T follicular helper cell (primary cell): ENCODE measurements around the gene FAM120A.
"Not testable (repeated sequence)": the region's sequence is repeated elsewhere in the genome, so short reads cannot be mapped to it uniquely, and the experiment has no call there.

Experiments used
- DNase-seq: peaks from one replicate; pipeline ENCODE4 v3.0.0-alpha.2; 2020; ENCODE audit warnings: low read depth
- total RNA-seq, 2 experiments: gene quantifications; one replicate each; lab custom pipeline; 2026; lab: John Stamatoyannopoulos, UW

Gene FAM120A, protein sequence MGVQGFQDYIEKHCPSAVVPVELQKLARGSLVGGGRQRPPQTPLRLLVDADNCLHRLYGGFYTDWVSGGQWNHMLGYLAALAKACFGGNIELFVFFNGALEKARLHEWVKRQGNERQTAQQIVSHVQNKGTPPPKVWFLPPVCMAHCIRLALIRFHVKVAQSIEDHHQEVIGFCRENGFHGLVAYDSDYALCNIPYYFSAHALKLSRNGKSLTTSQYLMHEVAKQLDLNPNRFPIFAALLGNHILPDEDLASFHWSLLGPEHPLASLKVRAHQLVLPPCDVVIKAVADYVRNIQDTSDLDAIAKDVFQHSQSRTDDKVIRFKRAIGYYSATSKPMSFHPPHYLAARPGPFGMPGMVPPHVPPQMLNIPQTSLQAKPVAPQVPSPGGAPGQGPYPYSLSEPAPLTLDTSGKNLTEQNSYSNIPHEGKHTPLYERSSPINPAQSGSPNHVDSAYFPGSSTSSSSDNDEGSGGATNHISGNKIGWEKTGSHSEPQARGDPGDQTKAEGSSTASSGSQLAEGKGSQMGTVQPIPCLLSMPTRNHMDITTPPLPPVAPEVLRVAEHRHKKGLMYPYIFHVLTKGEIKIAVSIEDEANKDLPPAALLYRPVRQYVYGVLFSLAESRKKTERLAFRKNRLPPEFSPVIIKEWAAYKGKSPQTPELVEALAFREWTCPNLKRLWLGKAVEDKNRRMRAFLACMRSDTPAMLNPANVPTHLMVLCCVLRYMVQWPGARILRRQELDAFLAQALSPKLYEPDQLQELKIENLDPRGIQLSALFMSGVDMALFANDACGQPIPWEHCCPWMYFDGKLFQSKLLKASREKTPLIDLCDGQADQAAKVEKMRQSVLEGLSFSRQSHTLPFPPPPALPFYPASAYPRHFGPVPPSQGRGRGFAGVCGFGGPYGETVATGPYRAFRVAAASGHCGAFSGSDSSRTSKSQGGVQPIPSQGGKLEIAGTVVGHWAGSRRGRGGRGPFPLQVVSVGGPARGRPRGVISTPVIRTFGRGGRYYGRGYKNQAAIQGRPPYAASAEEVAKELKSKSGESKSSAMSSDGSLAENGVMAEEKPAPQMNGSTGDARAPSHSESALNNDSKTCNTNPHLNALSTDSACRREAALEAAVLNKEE
- total RNA-seq, result 222 to 224 reads per million in 2 experiments

DNA sequence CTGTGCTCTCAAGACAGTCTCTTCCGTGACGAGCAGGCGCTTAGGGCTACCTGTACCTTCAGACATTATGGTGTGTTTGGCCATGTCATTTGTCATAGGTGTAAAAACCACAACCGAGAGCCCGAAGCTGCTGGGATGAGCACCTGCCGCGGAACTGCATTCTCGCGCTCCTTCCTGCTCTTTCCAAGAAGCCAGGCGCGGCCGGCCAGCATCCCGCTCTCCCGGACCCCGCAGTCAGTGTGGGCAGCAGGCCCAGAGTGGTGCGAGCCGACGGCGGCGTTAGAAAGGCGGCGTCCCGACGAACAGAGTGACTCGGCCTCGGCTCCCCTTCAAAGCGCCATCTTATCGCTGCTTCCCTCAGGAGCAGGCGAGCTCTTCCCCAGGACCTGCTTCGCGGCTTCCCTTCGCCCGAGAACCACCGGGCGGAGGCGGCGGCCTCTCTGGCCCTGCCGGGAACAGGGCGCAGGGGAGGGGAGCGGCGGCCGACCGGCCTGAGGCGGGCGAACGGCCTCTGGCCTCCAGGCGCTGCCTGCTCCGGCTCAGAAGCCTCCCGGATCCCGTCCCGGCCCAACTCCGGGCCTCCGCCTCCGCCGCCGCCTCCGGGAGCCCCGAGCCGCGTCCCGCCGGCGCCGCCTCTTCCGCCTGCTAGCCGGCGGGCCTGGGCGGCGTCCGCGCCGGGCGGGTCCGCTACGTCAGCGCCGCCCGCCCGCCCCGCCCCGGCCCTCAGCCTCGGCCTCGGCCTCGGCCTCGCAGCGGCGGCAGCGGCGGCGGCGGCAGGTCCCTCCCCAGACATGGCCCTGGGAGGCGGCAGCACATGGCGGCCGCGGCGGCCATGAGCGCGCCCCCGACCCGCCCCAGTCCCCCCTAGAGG, at the start of gene FAM120A:
FAM120A (plus strand) TSS at position 741 of the 871 bp plus-strand sequence. CDS start 231 bp downstream, outside the sequence.
- DNase-seq, result peak; percentile 65

- DNase-seq, result no peak
These were observed 45.1 kb upstream of the FAM120A start for GRCh38 chr9:93406371-93406770.

DNA sequence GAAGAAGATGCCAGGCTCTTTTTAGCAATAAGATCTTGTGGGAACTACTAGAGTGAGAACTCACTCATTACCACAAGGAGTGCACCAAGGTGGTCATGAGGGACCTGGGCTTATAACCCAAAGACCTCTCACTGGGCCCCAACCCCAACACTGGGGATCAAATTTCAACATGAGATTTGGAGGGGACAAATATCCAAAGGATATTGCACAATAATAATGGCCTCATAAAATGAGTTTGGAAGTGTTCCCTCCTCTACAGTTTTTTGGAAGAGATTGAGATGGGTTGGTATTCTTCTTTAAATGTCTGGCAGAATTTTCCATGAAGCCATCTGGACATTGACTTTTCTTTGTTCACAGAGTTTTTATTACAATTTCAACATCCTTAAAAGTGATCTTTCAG, 38.0 kb upstream of the FAM120A start:
- no peak for DNase-seq

DNA sequence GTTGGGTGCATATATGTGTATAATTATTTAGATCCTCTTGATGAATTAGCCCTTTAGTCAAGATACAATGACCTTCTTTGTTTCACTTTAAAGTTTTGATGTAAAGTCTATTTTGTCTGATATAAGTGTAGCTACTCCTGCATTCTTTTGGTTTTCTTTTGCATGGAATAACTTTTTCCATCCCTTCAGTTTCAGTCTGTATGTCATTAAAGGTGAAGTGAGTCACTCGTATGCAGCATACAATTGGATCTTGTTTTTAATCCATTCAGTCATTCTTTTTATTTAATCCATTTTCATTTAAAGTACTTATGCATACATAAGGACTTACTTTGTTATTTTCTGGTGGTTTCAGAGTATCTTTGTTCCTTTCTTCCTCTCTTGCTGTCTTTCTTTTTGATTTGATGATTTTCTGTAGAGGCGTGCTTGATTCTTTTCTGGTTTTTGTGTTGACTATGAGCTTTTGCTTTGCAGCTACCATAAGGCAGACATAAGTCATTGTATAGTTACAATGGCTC, 36.3 kb upstream of the FAM120A start:
- no peak for DNase-seq

- no peak for DNase-seq
These were observed 34.8 kb upstream of the FAM120A start for GRCh38 chr9:93416530-93417235.

- DNase-seq, result no peak
These were observed 33.9 kb upstream of the FAM120A start for GRCh38 chr9:93417538-93417937.

GRCh38 chr9:93419023-93419422, 32.5 kb upstream of the FAM120A start:
- DNase-seq, result no peak

GRCh38 chr9:93422977-93423616, 28.4 kb upstream of the FAM120A start:
- DNase-seq, result no peak

- DNase-seq, result no peak
These were observed 23.7 kb upstream of the FAM120A start for GRCh38 chr9:93427655-93428379.

DNA sequence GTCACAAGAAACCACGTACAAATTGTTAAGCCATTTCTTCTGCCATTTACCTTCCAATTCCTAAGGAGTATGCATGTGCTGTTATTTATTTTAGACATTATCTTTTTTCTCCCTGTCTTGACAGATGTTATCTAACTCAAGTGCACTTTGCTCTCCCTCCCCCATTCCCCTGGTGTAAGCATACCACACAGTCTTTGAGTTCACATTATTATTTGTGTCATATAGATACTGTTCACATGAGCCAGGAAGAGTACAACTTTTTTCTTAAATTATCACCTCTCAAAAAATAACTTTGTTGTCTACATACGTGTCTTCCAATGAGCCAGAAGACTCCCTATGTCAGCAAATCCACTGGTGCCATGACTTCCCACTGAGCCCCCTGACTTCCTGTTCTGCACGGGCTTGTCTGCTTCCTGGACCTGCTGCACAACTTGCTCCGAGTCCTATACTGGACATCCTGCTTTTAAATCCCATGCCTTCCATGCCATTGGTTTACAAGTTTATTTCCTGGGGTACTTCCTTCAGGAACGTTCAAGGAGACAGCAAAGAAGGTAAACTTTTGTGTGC, 19.9 kb upstream of the FAM120A start:
- no peak for DNase-seq

DNA sequence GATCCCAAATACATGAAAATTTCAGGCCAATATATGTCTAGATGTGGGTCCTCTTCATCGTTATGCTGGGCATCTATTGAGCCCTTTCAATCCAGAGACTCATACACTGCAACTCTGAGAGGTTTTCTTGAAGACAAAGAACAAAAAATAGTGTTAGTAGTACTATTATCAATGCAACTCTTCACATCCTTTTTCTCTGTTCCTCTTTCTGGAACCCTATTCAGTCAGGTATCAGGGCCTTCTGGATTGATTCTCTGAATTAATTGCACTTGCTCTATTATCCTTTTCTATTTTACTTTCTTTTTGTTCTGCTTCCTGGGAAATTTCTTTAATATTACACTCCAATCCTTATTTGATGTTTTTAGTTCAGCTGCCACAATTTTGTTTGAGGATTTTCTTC, 18.5 kb upstream of the FAM120A start:
- no peak for DNase-seq

GRCh38 chr9:93434056-93434455, 17.4 kb upstream of the FAM120A start:
- DNase-seq, result no peak

- DNase-seq, result no peak
These were observed 16.1 kb upstream of the FAM120A start for GRCh38 chr9:93435386-93435785.

GRCh38 chr9:93436218-93436617, 15.3 kb upstream of the FAM120A start:
- no peak for DNase-seq

GRCh38 chr9:93436655-93437407, 14.7 kb upstream of the FAM120A start:
- DNase-seq, result no peak

GRCh38 chr9:93437996-93438395, 13.5 kb upstream of the FAM120A start:
- no peak for DNase-seq

DNA sequence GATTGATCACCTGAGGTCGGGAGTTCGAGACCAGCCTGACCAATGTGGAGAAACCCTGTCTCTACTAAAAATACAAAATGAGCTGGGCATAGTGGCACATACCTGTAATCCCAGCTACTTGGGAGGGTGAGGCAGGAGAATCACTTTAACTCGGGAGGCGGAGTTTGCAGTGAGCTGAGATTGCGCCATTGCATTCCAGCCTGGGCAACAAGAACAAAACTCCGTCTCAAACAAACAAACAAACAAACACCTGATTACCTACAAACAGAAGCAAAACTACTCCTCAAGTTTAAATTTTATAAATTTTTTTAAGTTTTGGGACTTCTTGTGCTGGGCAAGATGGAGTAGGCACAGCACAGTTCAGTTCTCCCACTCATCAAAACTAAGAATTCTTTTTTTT, 12.2 kb upstream of the FAM120A start:
- DNase-seq, result not testable (repeated sequence)

DNA sequence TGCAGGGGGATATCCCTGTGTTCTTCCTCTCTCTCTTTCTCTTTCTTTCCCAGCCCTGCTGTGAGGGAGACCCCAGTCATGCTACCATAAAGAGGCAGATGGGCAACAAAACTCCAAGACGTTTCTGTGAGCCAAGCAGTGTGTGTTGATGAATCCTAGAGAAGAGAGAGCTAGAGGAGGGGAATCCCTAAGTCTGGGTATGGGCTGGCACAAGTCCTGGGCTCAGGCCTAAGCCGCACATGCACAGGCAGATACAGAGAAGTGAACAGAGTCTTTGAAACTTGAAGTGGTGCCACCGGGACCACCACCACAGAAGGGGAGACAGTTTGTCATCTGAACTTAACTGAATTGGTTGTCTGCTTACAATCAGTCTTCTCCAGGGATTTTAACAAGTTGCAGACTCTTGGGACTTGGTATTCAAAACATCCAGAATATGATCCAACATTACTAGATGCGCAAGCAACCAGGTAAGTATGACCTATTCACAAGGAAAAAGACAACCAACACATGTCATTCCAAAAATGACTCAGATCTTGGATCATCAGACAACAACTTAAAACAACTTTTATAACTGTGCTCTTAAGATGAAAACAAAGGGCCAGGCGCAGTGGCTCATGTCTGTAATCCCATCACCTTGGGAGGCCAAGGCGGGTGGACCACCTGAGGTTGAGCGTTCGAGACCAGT, 10.4 kb upstream of the FAM120A start:
- no peak for DNase-seq
